GM12892 (cell line): ENCODE data around the gene PAK3.

Source experiments
- POLR2A ChIP-seq: IDR thresholded peaks from 2 replicates; pipeline ENCODE4 v1.6.1; 2011; ENCODE audit warnings: low read depth, low read length, control low read depth
- POLR2AphosphoS5 ChIP-seq: IDR thresholded peaks from 2 replicates; pipeline ENCODE4 v1.6.1; 2011; ENCODE audit warnings: low read depth, low read length, control low read depth
- TAF1 ChIP-seq: IDR thresholded peaks from 2 replicates; pipeline ENCODE4 v1.6.1; 2011; ENCODE audit warnings: low read depth, mild to moderate bottlenecking, control low read depth, low read length, borderline replicate concordance

GRCh38 chrX:111101580-111101979 lies 5.6 kb downstream of the PAK3 start:
- TF ChIP-seq POLR2A = no peak
- no peak for TF ChIP-seq POLR2AphosphoS5
- TF ChIP-seq TAF1 = no peak
